Mesothelial cell of epicardium (in vitro differentiated cells): Measurements from ENCODE around the gene STXBP1. TPM values are rescaled to one million over a fixed set of nuclear protein-coding genes. Genes with fewer than 3 reads are reported as not detected.

Experiments used
- DNase-seq, 2 experiments: peaks; one replicate each; pipeline ENCODE4 v3.0.0; 2021; ENCODE audit warnings: low spot score in 2 of 2; ENCODE audit not compliant: unreplicated experiment in 2 of 2
- H3K27ac Mint-ChIP-seq: 2 replicates; pipeline ENCODE4 v1.8.0; 2021; ENCODE audit warnings: mixed read lengths
- H3K27me3 Mint-ChIP-seq: 2 replicates; pipeline ENCODE4 v1.8.0; 2021; ENCODE audit warnings: low read depth, mixed read lengths
- H3K36me3 Mint-ChIP-seq: 2 replicates; pipeline ENCODE4 v1.8.0; 2021; ENCODE audit warnings: mixed read lengths
- H3K4me1 Mint-ChIP-seq: 2 replicates; pipeline ENCODE4 v1.8.0; 2021; ENCODE audit warnings: mixed read lengths
- H3K4me3 Mint-ChIP-seq: 2 replicates; pipeline ENCODE4 v1.8.0; 2021; ENCODE audit warnings: mild to moderate bottlenecking, moderate library complexity, mixed read lengths
- H3K9me3 Mint-ChIP-seq: 2 replicates; pipeline ENCODE4 v1.8.0; 2021; ENCODE audit warnings: mixed read lengths
- total RNA-seq: library from RNA; stranded (reverse); gene quantifications from 3 replicates; pipeline ENCODE4 v1.2.1, GENCODE V29; 2021
- TF ChIP-seq, protein P1 (sequence below): fragments of 200-600 bp; sonication (generic); IDR thresholded peaks from one replicate; pipeline ENCODE4 v1.5.0; 2021; ENCODE audit warnings: antibody characterized with exemption; ENCODE audit not compliant: unreplicated experiment

The STXBP1 gene
- total RNA-seq, 1 donor from 2014 or later: 105 TPM

- Mint-ChIP-seq H3K36me3 (peaks cover 53% of the 10 kb centered on the region), H3K4me3 (no peak overlapping the region), H3K27me3 (no peaks in the 10 kb centered on the region), H3K4me1 (peaks cover under 1% of the 10 kb centered on the region), H3K9me3 (no peaks in the 10 kb centered on the region), H3K27ac (no peak overlapping the region)
- TF ChIP-seq, protein P1, sequence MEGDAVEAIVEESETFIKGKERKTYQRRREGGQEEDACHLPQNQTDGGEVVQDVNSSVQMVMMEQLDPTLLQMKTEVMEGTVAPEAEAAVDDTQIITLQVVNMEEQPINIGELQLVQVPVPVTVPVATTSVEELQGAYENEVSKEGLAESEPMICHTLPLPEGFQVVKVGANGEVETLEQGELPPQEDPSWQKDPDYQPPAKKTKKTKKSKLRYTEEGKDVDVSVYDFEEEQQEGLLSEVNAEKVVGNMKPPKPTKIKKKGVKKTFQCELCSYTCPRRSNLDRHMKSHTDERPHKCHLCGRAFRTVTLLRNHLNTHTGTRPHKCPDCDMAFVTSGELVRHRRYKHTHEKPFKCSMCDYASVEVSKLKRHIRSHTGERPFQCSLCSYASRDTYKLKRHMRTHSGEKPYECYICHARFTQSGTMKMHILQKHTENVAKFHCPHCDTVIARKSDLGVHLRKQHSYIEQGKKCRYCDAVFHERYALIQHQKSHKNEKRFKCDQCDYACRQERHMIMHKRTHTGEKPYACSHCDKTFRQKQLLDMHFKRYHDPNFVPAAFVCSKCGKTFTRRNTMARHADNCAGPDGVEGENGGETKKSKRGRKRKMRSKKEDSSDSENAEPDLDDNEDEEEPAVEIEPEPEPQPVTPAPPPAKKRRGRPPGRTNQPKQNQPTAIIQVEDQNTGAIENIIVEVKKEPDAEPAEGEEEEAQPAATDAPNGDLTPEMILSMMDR: no peak
- no peak for DNase-seq
Measured at GRCh38 chr9:127680846-127681245, 68.8 kb downstream of the STXBP1 start.

- H3K27me3 Mint-ChIP-seq: no peaks in the 10 kb centered on the region
- H3K4me1 Mint-ChIP-seq: peaks cover 10% of the 10 kb centered on the region
- TF ChIP-seq, protein P1: no peak
- H3K4me3 Mint-ChIP-seq: no peak overlapping the region
- peaks cover 51% of the 10 kb centered on the region for H3K36me3 Mint-ChIP-seq
- no peak for DNase-seq
- no peak overlapping the region for H3K27ac Mint-ChIP-seq
- no peaks in the 10 kb centered on the region for H3K9me3 Mint-ChIP-seq
Measured at GRCh38 chr9:127682351-127683136, 70.5 kb downstream of the STXBP1 start.

GRCh38 chr9:127683723-127684122, 71.6 kb downstream of the STXBP1 start:
- H3K36me3 Mint-ChIP-seq: peaks cover 46% of the 10 kb centered on the region
- H3K9me3 Mint-ChIP-seq: no peaks in the 10 kb centered on the region
- no peak overlapping the region for H3K27ac Mint-ChIP-seq
- no peak for DNase-seq
- TF ChIP-seq, protein P1: no peak
- peaks cover 10% of the 10 kb centered on the region for H3K4me1 Mint-ChIP-seq
- H3K4me3 Mint-ChIP-seq: no peak overlapping the region
- no peaks in the 10 kb centered on the region for H3K27me3 Mint-ChIP-seq

DNA sequence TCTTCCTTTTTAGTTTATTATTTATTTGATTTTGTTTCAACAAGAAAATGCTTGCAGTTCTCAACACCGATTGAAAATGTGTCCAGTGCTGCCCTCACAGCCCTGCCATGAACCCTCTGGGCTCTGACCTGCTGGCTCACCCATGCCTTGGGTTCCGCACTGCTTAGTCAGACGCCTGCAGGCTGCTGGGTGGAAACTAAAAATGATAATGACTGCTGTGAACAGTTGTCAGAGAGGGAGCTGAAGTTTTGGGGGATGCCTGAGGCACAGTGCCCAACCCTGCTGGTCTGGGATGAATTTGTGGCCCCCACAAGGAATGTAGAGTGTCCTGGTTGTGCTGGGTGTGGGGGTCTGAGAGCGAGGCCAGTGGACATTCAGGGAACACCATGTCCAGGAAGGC, 72.5 kb downstream of the STXBP1 start:
- no peaks in the 10 kb centered on the region for H3K27me3 Mint-ChIP-seq
- peaks cover 45% of the 10 kb centered on the region for H3K36me3 Mint-ChIP-seq
- DNase-seq: no peak
- TF ChIP-seq, protein P1: no peak
- H3K27ac Mint-ChIP-seq: peak overlapping the region; percentile 31
- no peaks in the 10 kb centered on the region for H3K9me3 Mint-ChIP-seq
- peaks cover 10% of the 10 kb centered on the region for H3K4me1 Mint-ChIP-seq
- no peak overlapping the region for H3K4me3 Mint-ChIP-seq

DNA sequence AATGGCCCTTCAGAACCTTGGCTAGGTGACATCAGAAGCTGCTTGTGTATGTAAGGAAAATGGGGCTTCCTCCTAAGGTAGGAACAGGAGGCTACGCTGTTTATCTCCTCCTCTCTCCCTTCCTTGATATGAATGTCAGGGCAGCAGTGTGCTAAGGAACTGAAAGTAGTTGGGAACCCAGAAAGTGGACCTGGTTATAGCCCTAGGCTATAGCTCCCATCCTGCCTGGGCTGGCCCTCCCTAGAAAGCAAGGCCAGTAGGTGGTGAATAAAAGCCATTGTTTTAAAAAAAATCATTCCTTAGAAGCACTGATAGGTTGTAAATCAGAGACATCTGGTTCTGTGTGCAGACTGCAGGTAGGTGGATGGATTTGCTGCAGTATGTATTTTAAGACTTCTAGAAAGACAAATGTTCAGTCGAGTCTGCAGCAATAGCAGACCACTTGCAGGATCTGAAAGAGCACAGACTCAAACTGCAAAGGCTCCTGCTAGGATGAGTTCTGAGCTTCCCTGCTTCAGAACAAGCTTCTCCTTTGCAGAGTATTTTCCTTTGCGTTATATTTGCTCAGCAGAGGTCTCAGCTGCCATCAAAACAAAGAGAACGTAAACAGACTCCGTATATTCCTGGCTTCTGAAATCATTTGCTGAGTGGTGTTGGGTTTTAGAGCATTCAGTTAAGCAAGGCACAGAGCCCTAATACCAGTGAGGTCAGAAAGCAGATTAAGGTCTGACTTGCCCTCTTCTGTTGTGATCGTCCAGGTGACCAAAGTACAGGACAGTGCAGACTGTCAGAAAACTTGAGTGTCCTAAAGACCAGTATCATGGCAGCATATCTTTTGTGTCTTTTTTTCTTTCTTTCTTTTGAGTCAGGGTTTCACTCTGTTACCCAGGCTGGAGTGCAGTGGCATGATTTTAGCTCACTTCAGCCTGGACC, 74.7 kb downstream of the STXBP1 start:
- Mint-ChIP-seq H3K4me1 (peaks cover 10% of the 10 kb centered on the region), H3K9me3 (no peaks in the 10 kb centered on the region), H3K27ac (peak overlapping the region; percentile 34), H3K4me3 (no peak overlapping the region), H3K27me3 (no peaks in the 10 kb centered on the region), H3K36me3 (peaks cover 46% of the 10 kb centered on the region)
- DNase-seq: no peak
- TF ChIP-seq, protein P1: no peak
